NT2/D1 (cell line): ENCODE data around the gene MAP1LC3C.

ENCODE experiments used
- DNase-seq: peaks from one replicate; pipeline ENCODE4 v3.0.0-alpha.2; 2011; ENCODE audit warnings: low read depth, low spot score
- H3K27me3 ChIP-seq: 2 replicates; pipeline ENCODE4 v1.6.0; 2011; ENCODE audit warnings: mild to moderate bottlenecking; ENCODE audit not compliant: insufficient read length, insufficient read depth
- H3K36me3 ChIP-seq: 2 replicates; pipeline ENCODE4 v1.6.1; 2011; ENCODE audit warnings: mild to moderate bottlenecking, low read length, mixed read lengths; ENCODE audit not compliant: insufficient read depth, insufficient read length
- H3K4me1 ChIP-seq: 2 replicates; pipeline ENCODE4 v1.5.1; 2011; ENCODE audit not compliant: insufficient read depth, insufficient read length
- H3K4me3 ChIP-seq: 2 replicates; pipeline ENCODE4 v1.5.1; 2011; ENCODE audit warnings: low read depth; ENCODE audit not compliant: insufficient read length
- H3K9ac ChIP-seq: 2 replicates; pipeline ENCODE4 v1.6.0; 2011; ENCODE audit warnings: low read depth; ENCODE audit not compliant: insufficient read length
- H3K9me3 ChIP-seq: 2 replicates; pipeline ENCODE4 v1.5.1; 2011; ENCODE audit warnings: mild to moderate bottlenecking, low read length; ENCODE audit not compliant: insufficient read depth
- SUZ12 ChIP-seq: IDR thresholded peaks from 2 replicates; pipeline ENCODE4 v1.6.1; 2011; ENCODE audit not compliant: insufficient read length, insufficient read depth; ENCODE audit errors: extremely low read depth
- YY1 ChIP-seq: IDR thresholded peaks from 2 replicates; pipeline ENCODE4 v1.6.1; 2011; ENCODE audit not compliant: insufficient read length, insufficient read depth
- ZNF274 ChIP-seq: IDR thresholded peaks from 2 replicates; pipeline ENCODE4 v1.6.1; 2011; ENCODE audit warnings: mild to moderate bottlenecking, low read depth, low read length

Gene MAP1LC3C

GRCh38 chr1:241968611-241969010 is 30.3 kb downstream of the MAP1LC3C start:
- Histone ChIP-seq H3K4me1 (peaks cover 4% of the 10 kb centered on the region), H3K36me3 (no peaks in the 10 kb centered on the region), H3K9me3 (no peaks in the 10 kb centered on the region), H3K4me3 (no peak overlapping the region), H3K9ac (no peak overlapping the region), H3K27me3 (no peaks in the 10 kb centered on the region)
- TF ChIP-seq ZNF274, result no peak
- no peak for TF ChIP-seq YY1
- no peak for TF ChIP-seq SUZ12
- DNase-seq, result no peak

- H3K4me1 ChIP-seq, result no peaks in the 10 kb centered on the region
- no peak overlapping the region for H3K4me3 ChIP-seq
- H3K9ac ChIP-seq, result no peak overlapping the region
- no peak for DNase-seq
- no peaks in the 10 kb centered on the region for H3K36me3 ChIP-seq
- TF ChIP-seq YY1, result no peak
- no peak for TF ChIP-seq SUZ12
- TF ChIP-seq ZNF274, result no peak
- no peaks in the 10 kb centered on the region for H3K27me3 ChIP-seq
- no peaks in the 10 kb centered on the region for H3K9me3 ChIP-seq
These were observed 34.2 kb downstream of the MAP1LC3C start for GRCh38 chr1:241964550-241965282.

DNA sequence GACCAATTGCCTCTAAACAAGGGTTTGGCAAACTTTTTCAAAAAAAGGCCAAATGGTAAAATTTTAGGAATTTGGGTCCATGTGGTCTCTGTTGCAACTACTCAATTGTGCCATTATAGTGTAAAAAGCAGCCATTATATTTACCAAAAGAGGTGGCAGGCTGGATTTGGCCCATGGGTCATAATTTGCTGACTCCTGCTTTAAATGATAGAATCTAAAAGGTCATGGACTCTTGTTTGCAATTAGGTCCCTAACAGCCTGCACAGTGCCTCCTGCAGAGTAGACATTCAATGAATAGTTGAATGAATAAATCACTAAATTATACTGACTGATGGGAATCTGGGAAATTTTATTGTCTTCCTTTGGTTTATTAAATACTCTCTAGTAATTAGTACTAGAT is 35.2 kb downstream of the MAP1LC3C start:
- no peaks in the 10 kb centered on the region for H3K4me1 ChIP-seq
- no peak for DNase-seq

DNA sequence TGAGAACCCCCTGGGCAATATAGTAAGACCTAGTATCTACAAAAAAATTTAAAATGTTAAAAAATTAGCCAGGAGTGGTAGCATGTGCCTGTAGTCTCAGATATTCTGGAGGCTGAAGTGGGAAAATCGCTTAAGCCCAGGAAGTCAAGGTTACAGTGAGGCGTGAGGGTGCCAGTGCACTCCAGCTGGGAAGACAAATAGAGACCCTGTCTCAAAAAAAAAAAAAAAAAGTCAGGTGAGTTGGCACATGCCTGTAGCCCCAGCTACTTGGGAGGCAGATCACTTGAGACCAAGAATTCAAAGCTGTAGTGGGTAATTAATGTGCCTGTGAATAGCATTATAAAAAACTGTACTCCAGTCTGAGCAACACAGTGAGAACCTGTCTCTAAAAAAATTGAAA is 36.7 kb downstream of the MAP1LC3C start:
- no peak for DNase-seq
- no peaks in the 10 kb centered on the region for H3K4me1 ChIP-seq
- H3K9ac ChIP-seq, result no peak overlapping the region
- no peaks in the 10 kb centered on the region for H3K27me3 ChIP-seq
- H3K9me3 ChIP-seq, result no peaks in the 10 kb centered on the region
- H3K36me3 ChIP-seq, result no peaks in the 10 kb centered on the region
- H3K4me3 ChIP-seq, result no peak overlapping the region
- TF ChIP-seq YY1 (no peak), ZNF274 (no peak), SUZ12 (no peak)

More for the DNA sequence above, 35.2 kb downstream of the MAP1LC3C start:
- TF ChIP-seq YY1, result no peak
- no peak for TF ChIP-seq SUZ12
- TF ChIP-seq ZNF274, result no peak
- H3K9me3 ChIP-seq, result no peaks in the 10 kb centered on the region
- H3K9ac ChIP-seq, result no peak overlapping the region
- no peaks in the 10 kb centered on the region for H3K36me3 ChIP-seq
- no peak overlapping the region for H3K4me3 ChIP-seq
- no peaks in the 10 kb centered on the region for H3K27me3 ChIP-seq

GRCh38 chr1:241957692-241958494 is 41.0 kb downstream of the MAP1LC3C start, which contains the start of gene BECN2:
BECN2 (plus strand) TSS chr1:241957767; CDS start chr1:241957767, 0 bp downstream.
- Histone ChIP-seq H3K4me3 (no peak within 1 kb of the TSS), H3K4me1 (no peaks in the 10 kb centered on the region), H3K9ac (no peak within 1 kb of the TSS), H3K36me3 (no peaks in the 10 kb centered on the region), H3K9me3 (no peaks in the 10 kb centered on the region), H3K27me3 (no peaks in the 10 kb centered on the region)
- DNase-seq, result no peak
- TF ChIP-seq YY1, result no peak
- TF ChIP-seq SUZ12, result no peak
- no peak for TF ChIP-seq ZNF274

DNA sequence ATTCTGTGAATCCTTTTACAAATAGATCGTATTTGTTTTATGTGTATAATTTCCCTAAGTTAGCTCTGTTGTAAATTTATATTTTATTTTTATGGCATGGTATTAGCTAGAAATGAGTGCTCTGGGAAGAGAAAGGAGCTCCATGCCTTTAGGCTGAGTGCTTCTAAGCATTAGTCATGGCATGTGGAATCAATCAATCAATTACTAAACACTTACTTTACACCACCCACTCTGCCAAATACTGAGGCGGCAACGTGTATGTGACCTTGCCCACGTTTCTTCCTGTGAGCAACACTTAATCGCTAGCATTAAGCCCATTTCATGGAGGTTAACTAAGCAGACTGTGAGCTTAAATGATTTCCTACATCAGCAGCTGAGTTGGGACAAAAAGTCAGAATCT is 48.5 kb downstream of the MAP1LC3C start:
- no peaks in the 10 kb centered on the region for H3K36me3 ChIP-seq

DNA sequence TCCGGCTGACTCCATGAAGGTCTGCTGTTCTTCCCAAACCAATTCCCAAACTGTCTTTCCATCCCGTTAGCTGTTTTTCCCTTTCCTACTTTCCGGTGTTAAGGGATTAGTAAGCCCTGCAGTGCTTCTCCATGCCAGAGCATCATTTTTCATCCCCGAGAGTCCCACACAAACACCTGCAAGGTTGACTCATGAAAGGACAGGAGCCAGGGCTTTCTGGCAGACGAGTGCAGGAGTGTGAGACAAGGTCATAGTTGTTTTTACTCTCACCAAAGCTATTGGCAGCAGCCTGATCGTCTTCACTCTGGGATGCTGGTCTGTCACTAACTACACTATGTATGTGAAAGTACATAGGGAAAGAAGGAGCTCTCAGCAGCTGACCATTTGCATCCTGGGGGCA is 51.5 kb downstream of the MAP1LC3C start:
- H3K27me3 ChIP-seq, result no peaks in the 10 kb centered on the region
- TF ChIP-seq YY1 (no peak), ZNF274 (no peak), SUZ12 (no peak)
- H3K9me3 ChIP-seq, result no peaks in the 10 kb centered on the region
- DNase-seq, result no peak
- H3K4me1 ChIP-seq, result no peaks in the 10 kb centered on the region
- no peak overlapping the region for H3K9ac ChIP-seq
- no peak overlapping the region for H3K4me3 ChIP-seq
- H3K36me3 ChIP-seq, result no peaks in the 10 kb centered on the region

More for the DNA sequence above, 48.5 kb downstream of the MAP1LC3C start:
- no peak for DNase-seq
- Histone ChIP-seq H3K9ac (no peak overlapping the region), H3K4me3 (no peak overlapping the region), H3K27me3 (no peaks in the 10 kb centered on the region), H3K9me3 (no peaks in the 10 kb centered on the region), H3K4me1 (no peaks in the 10 kb centered on the region)
- TF ChIP-seq YY1 (no peak), ZNF274 (no peak), SUZ12 (no peak)
